ENCODE measurements around the gene PNMA8B. TPM values are rescaled to one million over a fixed set of nuclear protein-coding genes. Genes with fewer than 3 reads are reported as not detected.

The PNMA8B gene
- total RNA-seq, 1 experiment from 2014 or later: 0.10 TPM

GRCh38 chr19:46447824-46448223 lies 47.8 kb downstream of the PNMA8B start:
- H3K27me3 ChIP-seq (ENCODE audit: insufficient read depth, low read length): no peaks in the 10 kb centered on the region
- no peak overlapping the region for H2AFZ ChIP-seq (ENCODE audit: low read depth, low read length, poor library complexity, severe bottlenecking)
- ChIA-PET RAD21 (ENCODE audit: low non-redundant PET in 1 of 2, low total read pairs in 2 of 2, uncharacterized antibody in 2 of 2, unreplicated experiment in 2 of 2) (no interaction called here), POLR2A (no interaction called here), CTCF (no interaction called here)
- H4K20me1 ChIP-seq (ENCODE audit: insufficient read depth): no peaks in the 10 kb centered on the region
- no peak for TF ChIP-seq EZH2 (IDR thresholded peaks at IDR 0.05)
- TF ChIP-seq, protein P1, sequence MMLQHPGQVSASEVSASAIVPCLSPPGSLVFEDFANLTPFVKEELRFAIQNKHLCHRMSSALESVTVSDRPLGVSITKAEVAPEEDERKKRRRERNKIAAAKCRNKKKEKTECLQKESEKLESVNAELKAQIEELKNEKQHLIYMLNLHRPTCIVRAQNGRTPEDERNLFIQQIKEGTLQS (IDR thresholded peaks at IDR 0.05): no peak
- no peak for TF ChIP-seq SRF (IDR thresholded peaks at IDR 0.05; ENCODE audit: low read depth)
- no peak for TF ChIP-seq ZFX (IDR thresholded peaks at IDR 0.05)
- TF ChIP-seq CTCF (IDR thresholded peaks at IDR 0.05 in 2 of 3, conservative IDR thresholded peaks at IDR 0.05 in 1 of 3; ENCODE audit: borderline replicate concordance in 1 of 3, insufficient read depth in 1 of 3, low read depth in 2 of 3, low read length in 2 of 3): no peak
- intact Hi-C loops (cut with micrococcal nuclease): no loop called here
- DNase-seq (ENCODE audit: low read depth, low spot score) (no peak), ATAC-seq (no peak)
- H3K79me2 ChIP-seq (ENCODE audit: insufficient read depth, low read length): no peaks in the 10 kb centered on the region
- H3K4me3 ChIP-seq (replicated peaks in 1 of 2; ENCODE audit: low read depth in 1 of 2, low read length in 2 of 2): no peak overlapping the region
- no peaks in the 10 kb centered on the region for H3K36me3 ChIP-seq (ENCODE audit: control insufficient read depth in 1 of 2, insufficient read depth in 2 of 2, low read length in 2 of 2)
- H3K9ac ChIP-seq (ENCODE audit: low read length): no peak overlapping the region
- H3K9me3 ChIP-seq (ENCODE audit: control insufficient read depth in 1 of 2, insufficient read depth in 1 of 2, low read depth in 1 of 2, low read length in 2 of 2): no peaks in the 10 kb centered on the region
- no TSS peak for BruUV-seq (replicated peaks)
- no peaks in the 10 kb centered on the region for H3K9me2 ChIP-seq (ENCODE audit: insufficient read depth)
- peaks cover 3 to 5% of the 10 kb centered on the region in 2 experiments; a peak in 3 of 4 replicates for H3K4me1 ChIP-seq (ENCODE audit: control insufficient read depth in 1 of 2, insufficient read depth in 2 of 2, low read length in 2 of 2)
- H3K27ac ChIP-seq (ENCODE audit: low read depth, low read length): no peak overlapping the region
- H3K4me2 ChIP-seq (ENCODE audit: low read length): no peak overlapping the region

DNA sequence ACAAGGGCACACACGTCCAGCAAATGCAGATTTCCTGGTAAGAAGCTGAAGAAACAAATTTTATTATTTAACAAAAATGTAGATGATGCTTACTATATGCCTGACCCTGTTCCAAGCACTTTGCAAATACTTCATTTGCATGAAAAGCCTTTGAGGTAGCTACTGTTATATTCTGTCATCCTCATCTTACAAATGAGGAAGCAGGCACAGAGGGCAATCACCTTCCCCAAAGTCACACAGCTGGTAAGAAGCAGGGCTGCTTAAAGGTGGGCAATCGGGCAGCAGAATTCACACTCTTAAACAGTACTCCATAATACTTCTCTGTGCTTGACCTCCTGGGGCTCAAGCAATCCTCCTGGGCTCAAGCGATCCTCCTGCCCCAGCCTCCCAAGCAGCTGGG lies 48.7 kb downstream of the PNMA8B start:
- Histone ChIP-seq H3K4me3 (replicated peaks in 1 of 2; ENCODE audit: low read depth in 1 of 2, low read length in 2 of 2) (no peak overlapping the region), H2AFZ (ENCODE audit: low read depth, low read length, poor library complexity, severe bottlenecking) (no peak overlapping the region), H3K79me2 (ENCODE audit: insufficient read depth, low read length) (no peaks in the 10 kb centered on the region), H3K9ac (ENCODE audit: low read length) (no peak overlapping the region), H3K27me3 (ENCODE audit: insufficient read depth, low read length) (no peaks in the 10 kb centered on the region), H3K36me3 (ENCODE audit: control insufficient read depth in 1 of 2, insufficient read depth in 2 of 2, low read length in 2 of 2) (no peaks in the 10 kb centered on the region), H3K9me2 (ENCODE audit: insufficient read depth) (no peaks in the 10 kb centered on the region), H3K4me1 (ENCODE audit: control insufficient read depth in 1 of 2, insufficient read depth in 2 of 2, low read length in 2 of 2) (peaks cover 3 to 6% of the 10 kb centered on the region in 2 experiments; a peak in 3 of 4 replicates), H3K9me3 (ENCODE audit: control insufficient read depth in 1 of 2, insufficient read depth in 1 of 2, low read depth in 1 of 2, low read length in 2 of 2) (no peaks in the 10 kb centered on the region), H4K20me1 (ENCODE audit: insufficient read depth) (no peaks in the 10 kb centered on the region), H3K4me2 (ENCODE audit: low read length) (no peak overlapping the region), H3K27ac (ENCODE audit: low read depth, low read length) (no peak overlapping the region)
- CTCF ChIA-PET: no interaction called here
- RAD21 ChIA-PET (ENCODE audit: low non-redundant PET in 1 of 2, low total read pairs in 2 of 2, uncharacterized antibody in 2 of 2, unreplicated experiment in 2 of 2): no interaction called here
- POLR2A ChIA-PET: no interaction called here
- ATAC-seq (no peak), DNase-seq (ENCODE audit: low read depth, low spot score) (no peak)
- BruUV-seq (replicated peaks): no TSS peak
- intact Hi-C loops (cut with micrococcal nuclease): no loop called here
- no peak for TF ChIP-seq REST (IDR thresholded peaks at IDR 0.05; ENCODE audit: low read depth)
- TF ChIP-seq ZFX (IDR thresholded peaks at IDR 0.05): no peak
- TF ChIP-seq CTCF (IDR thresholded peaks at IDR 0.05 in 2 of 3, conservative IDR thresholded peaks at IDR 0.05 in 1 of 3; ENCODE audit: borderline replicate concordance in 1 of 3, insufficient read depth in 1 of 3, low read depth in 2 of 3, low read length in 2 of 3): no peak
- TF ChIP-seq MAX (IDR thresholded peaks at IDR 0.05): no peak
- no peak for TF ChIP-seq JUND (IDR thresholded peaks at IDR 0.05)
- no peak for TF ChIP-seq CBX3 (IDR thresholded peaks at IDR 0.05; ENCODE audit: low read depth)
- no peak for TF ChIP-seq POLR2AphosphoS5 (IDR thresholded peaks at IDR 0.05; ENCODE audit: low read depth, low read length)
